ENCODE results near the gene KMT2D. TPM values are rescaled to one million over a fixed set of nuclear protein-coding genes. Genes with fewer than 3 reads are reported as not detected.

KMT2D gene
- total and polyA plus RNA-seq, 2 of the 8 experiments (the other 6 are each of a cell fraction or from before 2014, with no cell fraction given) = 9.1 to 86.3 TPM

GRCh38 chr12:49036029-49036428, 24.6 kb downstream of the KMT2D start:
- Histone ChIP-seq H3K79me2 (ENCODE audit: control insufficient read depth in 1 of 2, insufficient read depth in 2 of 2, low read length in 2 of 2) (no peaks in the 10 kb centered on the region), H3K18ac (ENCODE audit: extremely low read depth, low read length) (no peak overlapping the region), H2BK15ac (ENCODE audit: low read length) (no peak overlapping the region), H3K14ac (ENCODE audit: insufficient read length) (no peak overlapping the region), H3K4ac (replicated peaks; ENCODE audit: insufficient read length, low read depth, low read length) (no peak overlapping the region), H3K27me3 (replicated peaks in 1 of 4; ENCODE audit: control insufficient read depth in 3 of 4, extremely low read depth in 1 of 4, insufficient read depth in 3 of 4, low read length in 3 of 4) (no peaks in the 10 kb centered on the region), H2BK5ac (ENCODE audit: low read depth, low read length) (no peak overlapping the region), H2AK5ac (ENCODE audit: low read depth, low read length) (no peak overlapping the region), H3K9ac (replicated peaks in 1 of 4; ENCODE audit: extremely low read depth in 1 of 4, low read depth in 3 of 4, low read length in 3 of 4) (no peak overlapping the region), H2AFZ (ENCODE audit: low read length) (no peak overlapping the region), H4K20me1 (replicated peaks in 1 of 2; ENCODE audit: control insufficient read depth in 1 of 2, insufficient read depth in 2 of 2, low read length in 2 of 2) (peaks cover 9 to 17% of the 10 kb centered on the region in 2 experiments), H3K23ac (ENCODE audit: insufficient read length) (no peak overlapping the region), H4K91ac (replicated peaks; ENCODE audit: insufficient read length, low read length) (no peak overlapping the region), H3K9me3 (ENCODE audit: insufficient read depth in 2 of 2, low read depth in 1 of 2, low read length in 1 of 2) (no peaks in the 10 kb centered on the region), H3K56ac (replicated peaks; ENCODE audit: insufficient read length, low read depth, low read length) (no peak overlapping the region), H4K8ac (ENCODE audit: extremely low read depth, insufficient read depth, low read length) (no peak overlapping the region), H3K36me3 (ENCODE audit: control insufficient read depth in 2 of 4, insufficient read depth in 4 of 4, low read length in 3 of 4) (peaks cover 48 to 83% (median 79%) of the 10 kb centered on the region in 4 experiments), H3K4me1 (replicated peaks in 1 of 4; ENCODE audit: control insufficient read depth in 3 of 4, insufficient read depth in 4 of 4, low read length in 3 of 4) (no peaks in the 10 kb centered on the region), H4K5ac (ENCODE audit: insufficient read length, low read depth, low read length) (no peak overlapping the region), H2BK120ac (replicated peaks; ENCODE audit: low read depth, low read length) (no peak overlapping the region), H3K23me2 (ENCODE audit: low read depth, low read length) (no peaks in the 10 kb centered on the region), H3K79me1 (ENCODE audit: low read depth, low read length) (no peaks in the 10 kb centered on the region; the same call in none of the 2 replicates), H2BK20ac (ENCODE audit: low read length) (no peak overlapping the region), H3K4me2 (ENCODE audit: insufficient read depth in 1 of 2, low read depth in 2 of 2, low read length in 2 of 2) (no peak overlapping the region), H3K27ac (ENCODE audit: low read depth, low read length) (no peak overlapping the region), H2BK12ac (ENCODE audit: low read depth, low read length) (no peak overlapping the region), H3K4me3 (ENCODE audit: extremely low read depth in 1 of 4, insufficient read depth in 2 of 4, low read depth in 3 of 4, low read length in 4 of 4) (no peak overlapping the region)
- no peak for TF ChIP-seq GABPA (IDR thresholded peaks at IDR 0.05; ENCODE audit: borderline replicate concordance, insufficient read depth, low read length)
- no peak for TF ChIP-seq SUZ12 (IDR thresholded peaks at IDR 0.05; ENCODE audit: low read length)
- TF ChIP-seq NANOG (IDR thresholded peaks at IDR 0.05; ENCODE audit: insufficient read depth, low read depth, low read length, poor library complexity, severe bottlenecking) = no peak
- TF ChIP-seq BACH1 (IDR thresholded peaks at IDR 0.05; ENCODE audit: low read length) = no peak
- CTCF ChIA-PET (ENCODE audit: partially characterized antibody) = interaction anchor here (0.8 to 12.2 kb wide), 6 partner anchors 11 to 48 kb away, joined by 3 to 126 read pairs (median 4); no protein-coding TSS in a partner anchor
- FAIRE-seq (no peak), DNase-seq (ENCODE audit: low read depth in 1 of 2, low spot score in 2 of 2) (no peak)
- 67% methylated on average over 3 of the region's 4 CpGs; no CpG with 5 or more reads in 1 of the 2 experiments for WGBS, 2 experiments (ENCODE audit: extremely low coverage in 1 of 2, insufficient coverage in 1 of 2, insufficient read length in 1 of 2, insufficient replicate concordance in 2 of 2, low coverage in 1 of 2, low lambda C conversion rate in 2 of 2, missing lambda C conversion rate in 1 of 2)
- POLR2A ChIA-PET (ENCODE audit: partially characterized antibody) = interaction anchor here (2.4 to 22.2 kb wide), 4 partner anchors 5 to 28 kb away, joined by 8 to 339 read pairs (median 193); partner anchors contain the start of gene KMT2D

Data from H1 (cell line).